HG03175 (cell line): ENCODE results near the gene YJU2.
"Not testable (repeated sequence)": the region's sequence is repeated elsewhere in the genome, so short reads cannot be mapped to it uniquely, and the experiment has no call there.

Experiments
- ATAC-seq: cut with Tn5 transposase; IDR thresholded peaks from one replicate; pipeline ENCODE4 v1.9.1; 2021; ENCODE audit warnings: mild to moderate bottlenecking, moderate library complexity; ENCODE audit not compliant: unreplicated experiment

The YJU2 gene

GRCh38 chr19:4246767-4247593 lies at the start of gene YJU2:
Gene YJU2 (plus strand): TSS chr19:4247080. CDS start chr19:4247147, 67 bp downstream.
- peak; percentile 88 for ATAC-seq

- no peak for ATAC-seq
Measured at GRCh38 chr19:4197228-4197624, 49.7 kb upstream of the YJU2 start.

- no peak for ATAC-seq
Measured at GRCh38 chr19:4197625-4198466, 49.0 kb upstream of the YJU2 start.

- ATAC-seq = no peak
Measured at GRCh38 chr19:4198467-4199126, 48.3 kb upstream of the YJU2 start.

- no peak for ATAC-seq
Measured at GRCh38 chr19:4199699-4200293, 47.1 kb upstream of the YJU2 start.

- ATAC-seq = no peak
Measured at GRCh38 chr19:4200940-4201542, 45.8 kb upstream of the YJU2 start.

- ATAC-seq = no peak
Measured at GRCh38 chr19:4201798-4202197, 45.1 kb upstream of the YJU2 start.

- ATAC-seq = no peak
Measured at GRCh38 chr19:4206818-4207484, 39.9 kb upstream of the YJU2 start.

GRCh38 chr19:4208385-4209094 lies 38.3 kb upstream of the YJU2 start:
- no peak for ATAC-seq

GRCh38 chr19:4210166-4210731 lies 36.6 kb upstream of the YJU2 start:
- no peak for ATAC-seq

GRCh38 chr19:4213116-4213515 lies 33.8 kb upstream of the YJU2 start:
- no peak for ATAC-seq

GRCh38 chr19:4215807-4216206 lies 31.1 kb upstream of the YJU2 start:
- no peak for ATAC-seq

- no peak for ATAC-seq
Measured at GRCh38 chr19:4216846-4217245, 30.0 kb upstream of the YJU2 start.

GRCh38 chr19:4217429-4218264 lies 29.2 kb upstream of the YJU2 start:
- no peak for ATAC-seq

GRCh38 chr19:4218523-4218922 lies 28.4 kb upstream of the YJU2 start:
- ATAC-seq = not testable (repeated sequence)

- no peak for ATAC-seq
Measured at GRCh38 chr19:4220188-4220587, 26.7 kb upstream of the YJU2 start.

- ATAC-seq = no peak
Measured at GRCh38 chr19:4224470-4224869, 22.4 kb upstream of the YJU2 start.

- ATAC-seq = no peak
Measured at GRCh38 chr19:4225885-4226284, 21.0 kb upstream of the YJU2 start.
